CD4-positive, alpha-beta T cell treated with Interleukin-6 at 100 ng/mL for 8 hours (primary cell): Measurements from ENCODE around the gene CNOT11.
"Not testable (repeated sequence)": the region's sequence is repeated elsewhere in the genome, so short reads cannot be mapped to it uniquely, and the experiment has no call there.

ENCODE experiments used
- DNase-seq: peaks from one replicate; pipeline ENCODE4 v3.0.0-alpha.2; 2020; ENCODE audit warnings: mixed read lengths, low spot score

The CNOT11 gene

DNA sequence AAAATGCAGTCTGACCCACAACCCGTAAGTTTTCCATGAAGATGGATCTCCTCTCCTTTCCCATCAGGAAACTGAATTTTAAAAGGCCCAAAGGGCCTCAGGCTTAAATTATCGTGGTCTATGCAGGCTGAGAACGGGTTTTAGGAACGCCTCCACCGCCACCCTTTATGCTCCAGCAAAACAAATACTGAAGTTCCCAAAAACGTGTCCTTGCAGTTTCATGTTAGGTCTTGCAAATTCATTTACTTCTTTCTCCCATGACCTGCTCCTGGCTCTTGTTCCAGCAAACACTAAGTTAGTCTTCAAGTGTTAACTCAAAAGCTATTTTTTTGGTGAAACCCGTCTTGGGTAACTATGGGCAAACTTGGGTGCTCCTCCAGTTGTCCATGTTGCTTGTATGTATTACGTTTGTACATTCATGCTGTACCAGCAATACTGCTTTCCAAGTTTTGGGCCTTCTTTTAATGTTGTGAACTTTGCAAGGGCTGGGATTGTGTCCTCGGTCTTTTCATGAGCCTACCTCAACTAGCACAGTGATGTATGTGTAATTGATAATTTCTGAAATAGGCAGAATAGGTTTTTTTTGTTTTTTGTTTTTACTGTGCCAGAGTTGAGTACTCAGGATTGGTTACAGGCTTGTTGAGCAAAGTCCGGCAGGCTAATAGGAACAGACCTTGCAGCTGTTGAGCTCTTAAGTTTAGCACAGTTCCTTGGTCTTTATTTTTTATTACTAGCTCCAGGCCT lies 57.6 kb downstream of the CNOT11 start:
- DNase-seq = no peak

GRCh38 chr2:101310834-101311695 lies 58.4 kb downstream of the CNOT11 start:
- peak; percentile 53 for DNase-seq

DNA sequence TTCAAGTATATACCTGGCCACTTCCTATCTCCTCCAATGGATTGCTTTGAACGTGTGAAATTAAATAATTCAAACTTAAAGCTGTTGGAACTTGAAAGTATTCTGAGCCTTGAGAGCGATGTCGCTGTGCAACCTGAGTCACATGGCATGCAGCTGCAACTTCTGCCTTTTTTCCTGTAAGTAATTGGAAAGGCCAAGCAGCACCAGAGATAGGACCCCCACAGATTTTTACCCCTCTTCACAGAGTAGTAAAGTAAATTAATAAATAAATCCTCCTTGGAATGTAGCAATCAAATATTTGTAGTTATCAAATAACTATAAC lies 59.0 kb downstream of the CNOT11 start:
- DNase-seq = no peak

- not testable (repeated sequence) for DNase-seq
Measured at GRCh38 chr2:101316568-101316967, 63.9 kb downstream of the CNOT11 start.
